PFSK-1 (cell line): ENCODE data around the gene LPAR6.

Experiments
- POLR2AphosphoS5 ChIP-seq: IDR thresholded peaks from 2 replicates; pipeline ENCODE4 v1.6.1; 2012; ENCODE audit warnings: low read depth, mild to moderate bottlenecking, control low read depth, low read length, moderate library complexity
- REST ChIP-seq, 2 experiments: IDR thresholded peaks; 2 replicates each; pipeline versions ENCODE4 v1.6.1 to v1.8.0; 2011 to 2012; ENCODE audit warnings: low read depth in 2 of 2, low read length in 2 of 2, control low read depth in 1 of 2, inconsistent platforms in 1 of 2, mild to moderate bottlenecking in 1 of 2, moderate library complexity in 1 of 2; ENCODE audit not compliant: insufficient read depth in 1 of 2
- TAF1 ChIP-seq: IDR thresholded peaks from 2 replicates; pipeline ENCODE4 v1.6.1; 2012; ENCODE audit warnings: low read length, control low read depth, borderline replicate concordance; ENCODE audit not compliant: insufficient read depth

- no peak for TF ChIP-seq TAF1
- no peak for TF ChIP-seq POLR2AphosphoS5
- TF ChIP-seq REST (IDR thresholded peaks at IDR 0.05; ENCODE audit: insufficient read depth in 1 of 2, low read depth in 2 of 2, low read length in 2 of 2), result no peak
Measured at GRCh38 chr13:48383384-48383783, 29.5 kb downstream of the LPAR6 start.
